ENCODE measurements around the gene MECP2.

The MECP2 gene

DNA sequence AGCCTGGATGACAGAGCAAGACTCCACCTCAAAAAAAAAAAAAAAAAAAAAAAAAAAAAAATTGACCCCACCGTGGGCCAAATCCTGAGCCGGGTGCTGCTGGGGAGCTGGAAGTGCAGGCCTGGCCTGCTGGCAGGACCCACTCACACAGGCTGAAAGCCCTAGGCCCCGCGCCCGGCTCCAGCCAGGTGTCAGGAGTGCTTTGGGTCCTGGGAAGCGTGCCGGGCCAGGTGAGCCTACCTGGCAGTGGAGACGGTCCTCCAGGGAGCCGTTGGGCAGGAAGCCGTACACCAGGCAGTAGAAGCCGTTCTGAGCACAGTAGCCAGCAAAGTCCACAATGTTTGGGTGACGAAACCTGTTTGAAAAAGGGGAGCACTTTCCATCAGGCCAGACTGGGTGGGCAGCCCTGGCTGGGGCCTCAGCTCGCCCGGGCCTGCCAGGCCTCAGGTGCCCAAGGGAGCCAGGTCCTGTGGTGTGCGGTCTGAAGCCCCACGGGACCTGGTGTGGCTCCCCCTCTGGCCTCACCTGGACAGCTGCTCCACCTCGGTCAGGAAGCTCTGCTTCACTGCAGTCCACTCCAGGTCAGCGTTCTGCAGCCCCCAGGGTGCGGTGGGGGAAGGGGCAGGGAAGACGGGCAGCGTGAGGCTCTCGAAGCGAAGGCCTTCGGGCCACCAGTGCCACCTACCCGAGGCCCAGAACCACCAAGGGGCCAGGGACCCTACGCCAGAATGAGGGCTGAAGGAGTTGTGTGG, 79.6 kb downstream of the MECP2 start:
- FAIRE-seq, result no peak
- DNase-seq (ENCODE audit: insufficient read length, low spot score), result no peak

DNA sequence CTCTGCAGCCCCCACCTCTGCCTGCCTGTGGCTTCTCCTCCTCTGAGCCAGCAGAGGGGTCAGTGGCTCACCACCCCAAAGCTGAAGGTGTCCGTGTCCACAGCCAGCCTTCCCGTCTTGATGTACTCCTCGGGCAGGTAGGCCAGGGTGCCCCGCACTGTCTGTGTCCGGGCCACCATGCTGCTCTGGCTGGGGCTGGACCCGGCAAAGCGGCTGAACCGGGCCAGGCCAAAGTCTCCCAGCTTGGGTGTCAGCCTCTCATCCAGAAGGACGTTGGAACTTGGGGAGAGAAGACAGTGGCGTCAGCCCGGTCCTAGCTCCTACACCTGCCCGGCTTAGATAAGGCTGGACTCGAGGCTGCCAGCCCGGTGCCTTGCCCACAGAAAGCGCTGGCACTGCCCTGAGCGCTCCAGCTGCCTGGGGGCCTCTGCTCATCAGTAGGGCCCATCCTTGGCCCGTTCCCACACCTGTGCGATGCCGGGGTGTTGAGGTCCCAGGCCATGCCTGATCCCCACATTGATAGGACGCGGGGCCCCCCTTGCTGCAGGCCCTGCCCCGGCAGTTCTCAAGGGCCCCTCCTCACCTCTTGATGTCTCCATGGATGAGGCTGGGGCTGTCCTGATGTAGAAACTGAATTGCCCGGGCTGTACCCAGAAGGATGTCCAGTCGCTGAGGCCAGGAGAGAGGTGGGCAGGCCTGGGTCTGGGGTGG, 81.0 kb downstream of the MECP2 start:
- DNase-seq (ENCODE audit: insufficient read length, low spot score) (no peak), FAIRE-seq (no peak)
- TF ChIP-seq POLR2A (IDR thresholded peaks at IDR 0.05; ENCODE audit: low read depth, low read length), result no peak

More for the DNA sequence above, 79.6 kb downstream of the MECP2 start:
- TF ChIP-seq POLR2A (IDR thresholded peaks at IDR 0.05; ENCODE audit: low read depth, low read length), result no peak

DNA sequence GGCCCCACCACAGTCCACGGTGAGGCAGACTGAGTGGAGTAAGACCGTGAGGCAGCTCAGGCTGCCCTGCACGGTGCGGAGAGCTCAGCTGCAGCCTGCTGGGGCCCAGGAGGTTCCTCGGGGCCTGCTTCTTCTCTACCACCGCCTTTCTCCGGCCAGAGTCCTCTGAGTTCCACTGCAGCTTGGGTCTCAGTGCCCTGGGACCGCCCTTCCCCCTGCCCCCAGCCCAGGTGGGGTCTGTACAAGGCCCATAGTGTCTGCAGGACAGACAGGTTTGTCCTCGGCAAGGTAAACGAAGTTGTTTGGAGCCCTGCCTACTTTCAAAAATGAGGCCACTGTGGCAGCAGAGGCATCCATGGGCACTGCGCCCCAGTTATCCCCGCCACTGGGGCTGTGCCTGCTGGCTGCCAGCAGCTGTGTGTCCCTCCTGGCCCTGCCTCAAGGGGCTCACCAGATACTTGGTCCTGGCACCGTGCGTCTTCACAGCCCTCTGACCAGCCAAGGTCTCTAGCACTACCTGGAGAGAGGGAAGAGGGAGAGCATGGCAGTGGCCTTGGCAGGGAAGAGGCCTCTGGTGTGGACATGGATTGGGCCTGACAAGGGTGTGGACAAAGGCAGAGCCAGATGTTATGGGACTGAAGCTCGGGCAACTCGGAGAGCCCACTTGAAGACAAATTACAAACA, 81.8 kb downstream of the MECP2 start:
- TF ChIP-seq POLR2A (IDR thresholded peaks at IDR 0.05; ENCODE audit: low read depth, low read length), result no peak
- DNase-seq (ENCODE audit: insufficient read length, low spot score), result no peak
- no peak for FAIRE-seq

DNA sequence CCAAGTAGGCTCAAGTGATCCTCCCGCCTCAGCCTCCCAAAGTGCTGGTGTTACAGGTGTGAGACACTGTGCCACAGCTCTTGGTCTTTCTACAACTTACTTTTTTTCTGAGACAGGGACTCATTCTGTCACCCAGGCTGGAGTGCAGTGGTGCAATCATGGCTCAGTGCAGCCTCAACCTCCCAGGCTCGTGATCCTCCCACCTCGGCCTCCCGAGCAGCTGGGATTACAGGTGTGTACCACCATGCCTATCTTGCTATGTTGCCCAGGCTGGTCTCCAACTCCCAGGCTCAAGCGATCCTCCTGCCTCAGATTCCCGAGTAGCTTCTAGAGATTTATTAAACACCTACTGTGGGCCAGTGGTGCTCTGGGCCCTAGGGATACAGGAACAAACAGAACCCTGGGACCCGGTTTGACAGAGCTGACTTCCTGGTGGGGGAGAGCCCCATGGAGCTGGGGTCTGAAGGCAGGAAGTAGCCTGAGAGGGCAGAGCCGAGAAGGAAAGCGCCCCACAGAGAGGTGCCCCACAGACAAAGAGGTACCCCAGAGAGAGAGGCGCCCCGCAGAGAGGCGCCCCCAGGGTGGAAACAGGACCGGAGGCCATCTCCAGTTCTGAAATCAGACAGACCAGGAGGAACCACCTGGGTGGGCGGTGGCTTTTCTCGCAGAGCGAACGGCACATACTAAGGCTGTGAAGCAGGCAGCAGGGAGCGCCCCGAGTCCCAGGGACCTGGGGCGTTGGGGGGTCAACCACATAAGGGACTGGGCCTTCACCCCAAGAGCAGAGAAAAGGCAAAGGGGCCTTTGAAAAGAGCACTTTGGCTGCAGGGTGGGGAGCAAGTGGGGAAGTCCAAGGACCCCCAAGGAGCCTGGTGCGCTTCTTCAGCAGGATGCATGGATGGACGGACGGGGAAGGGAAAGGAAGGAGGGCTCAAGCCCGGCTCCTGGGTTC, 82.8 kb downstream of the MECP2 start:
- DNase-seq (ENCODE audit: insufficient read length, low spot score) (no peak), FAIRE-seq (no peak)
- TF ChIP-seq POLR2A (IDR thresholded peaks at IDR 0.05; ENCODE audit: low read depth, low read length), result no peak

DNA sequence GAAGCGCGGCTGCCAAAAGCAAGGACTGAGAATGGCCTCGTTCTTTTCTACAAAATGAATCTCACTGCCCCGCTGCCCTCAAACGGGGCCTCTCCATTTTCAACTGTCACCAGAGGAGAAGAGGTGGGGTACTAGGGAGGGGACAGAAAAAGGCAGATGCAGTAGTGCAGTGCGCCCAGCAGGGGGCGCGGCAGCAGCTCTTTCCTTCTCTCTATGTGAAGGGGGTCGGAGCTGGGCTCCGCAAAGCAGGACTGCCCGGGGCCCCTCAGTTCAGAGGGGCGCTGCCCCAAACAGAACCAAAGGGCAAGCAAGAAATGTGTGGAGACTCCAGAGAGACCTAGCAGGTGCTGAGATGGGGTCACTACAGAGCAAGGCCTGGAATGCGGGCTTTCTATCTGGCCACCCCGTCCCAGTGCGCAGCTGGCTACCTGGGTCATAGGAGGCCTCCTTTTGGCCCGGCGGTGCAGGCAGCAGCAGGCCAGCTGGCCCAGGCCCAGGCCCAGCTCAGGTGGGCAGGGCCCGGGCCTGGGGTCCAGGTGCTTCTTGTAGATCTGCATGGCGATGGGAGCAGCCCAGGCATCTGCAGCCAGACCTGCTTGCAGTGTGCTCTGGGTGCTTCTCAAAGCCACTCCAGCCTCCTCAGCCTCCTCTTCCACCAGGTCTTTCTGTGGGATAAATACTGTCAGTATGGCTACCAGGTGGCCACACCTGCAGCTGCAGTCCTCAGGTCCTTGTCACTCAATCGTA, 83.7 kb downstream of the MECP2 start:
- FAIRE-seq (no peak), DNase-seq (ENCODE audit: insufficient read length, low spot score) (no peak)
- no peak for TF ChIP-seq POLR2A (IDR thresholded peaks at IDR 0.05; ENCODE audit: low read depth, low read length)

DNA sequence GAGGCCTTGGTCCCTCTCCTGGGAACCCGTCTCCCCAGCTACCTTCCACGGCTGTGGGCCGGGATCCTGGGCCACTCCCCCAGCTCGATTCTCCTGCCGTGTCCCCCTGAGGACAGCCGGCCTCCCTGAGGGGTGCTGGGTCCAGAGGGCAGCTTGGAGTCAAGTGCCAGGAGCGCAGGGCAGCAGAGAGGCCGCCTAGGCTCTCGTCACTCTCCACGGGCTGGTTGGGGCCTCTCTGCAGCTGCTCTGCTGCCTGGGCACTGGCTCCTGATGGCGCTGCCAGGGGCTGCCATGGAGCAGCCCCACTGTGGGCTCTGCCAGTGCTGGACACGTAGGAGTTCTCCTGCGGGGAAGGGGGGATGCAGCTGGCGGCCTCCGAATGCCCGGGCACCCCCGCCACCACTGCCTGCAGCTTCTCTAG, 84.5 kb downstream of the MECP2 start:
- no peak for DNase-seq (ENCODE audit: insufficient read length, low spot score)
- FAIRE-seq, result no peak
- no peak for TF ChIP-seq POLR2A (IDR thresholded peaks at IDR 0.05; ENCODE audit: low read depth, low read length)

DNA sequence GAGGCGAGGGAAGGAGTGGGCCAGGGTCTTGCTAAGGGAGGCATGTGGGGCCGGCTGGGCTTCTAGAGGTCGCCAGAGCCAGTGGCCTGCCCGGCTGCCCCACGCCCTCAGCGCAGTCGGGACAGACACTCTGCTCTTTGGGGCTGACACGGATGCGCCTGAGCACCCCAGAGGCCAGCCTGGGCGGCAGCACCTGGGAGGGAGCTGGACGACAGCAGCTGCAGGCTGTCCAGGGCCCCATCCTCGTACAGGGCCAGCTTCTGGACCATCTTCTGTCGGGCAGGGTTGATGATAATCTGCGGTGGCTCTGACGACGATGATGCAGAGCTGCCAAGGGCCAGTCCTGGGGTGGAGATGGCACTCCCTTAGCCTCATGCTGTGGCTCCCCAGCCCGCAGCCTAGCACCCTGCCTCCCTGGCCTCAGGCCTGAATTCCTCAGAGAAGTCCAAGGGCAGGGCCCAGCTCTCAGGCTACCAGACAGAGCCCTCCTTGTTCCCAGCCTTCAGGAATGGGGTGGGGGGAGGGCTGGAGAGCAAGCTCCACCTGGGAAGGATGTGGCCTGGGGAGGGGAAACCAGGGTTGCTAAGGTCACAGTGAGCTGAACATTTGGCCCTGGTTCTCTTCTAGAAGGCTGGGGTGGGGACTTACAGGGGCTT, 85.1 kb downstream of the MECP2 start:
- DNase-seq (ENCODE audit: insufficient read length, low spot score), result no peak
- no peak for FAIRE-seq
- no peak for TF ChIP-seq POLR2A (IDR thresholded peaks at IDR 0.05; ENCODE audit: low read depth, low read length)

DNA sequence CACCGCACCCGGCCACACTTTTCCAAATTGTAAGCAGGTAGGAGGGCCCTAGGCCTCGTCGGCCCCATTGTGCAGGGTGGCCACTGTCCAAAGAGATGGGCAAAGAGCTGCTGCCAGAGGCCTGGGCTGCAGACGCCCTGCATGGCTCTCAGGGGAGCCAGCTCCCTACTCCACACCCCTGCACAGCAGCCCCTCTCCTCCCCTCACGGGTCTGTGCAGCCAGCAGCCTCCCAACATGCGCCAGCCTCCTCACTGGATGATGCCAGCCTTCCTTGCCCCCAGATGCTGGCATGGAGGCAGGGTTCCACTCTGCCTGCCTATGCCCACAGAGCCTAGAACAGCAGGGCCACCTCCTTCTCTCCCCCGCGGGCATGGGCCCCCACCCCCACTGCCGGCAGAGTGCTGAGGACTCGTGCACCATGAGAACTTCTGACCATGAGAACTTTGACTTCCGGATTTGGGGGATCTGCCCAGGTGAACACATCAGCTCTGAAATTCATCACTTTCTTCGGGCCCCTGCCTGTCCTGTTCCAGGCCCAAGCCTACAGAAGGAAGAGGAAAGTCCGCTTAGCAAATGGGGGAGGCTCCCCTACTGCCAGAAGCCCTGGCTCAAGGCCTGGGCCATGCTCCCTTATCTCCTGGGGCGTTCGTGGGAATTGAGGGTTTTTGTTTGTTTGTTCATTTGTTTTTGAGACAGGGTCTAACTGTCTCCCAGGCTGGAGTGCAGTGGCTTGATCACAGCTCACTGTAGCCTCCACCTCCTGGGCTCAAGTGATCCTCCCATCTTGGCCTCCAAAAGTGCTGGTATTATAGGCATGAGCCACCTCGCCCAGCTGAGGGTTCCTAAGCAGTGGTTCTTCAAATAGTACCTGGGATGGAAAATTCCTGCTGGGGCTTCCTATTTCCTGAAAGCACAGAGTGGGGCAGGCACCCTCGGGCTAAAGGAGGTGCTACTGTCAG, 85.9 kb downstream of the MECP2 start:
- FAIRE-seq (no peak), DNase-seq (ENCODE audit: insufficient read length, low spot score) (no peak)

DNA sequence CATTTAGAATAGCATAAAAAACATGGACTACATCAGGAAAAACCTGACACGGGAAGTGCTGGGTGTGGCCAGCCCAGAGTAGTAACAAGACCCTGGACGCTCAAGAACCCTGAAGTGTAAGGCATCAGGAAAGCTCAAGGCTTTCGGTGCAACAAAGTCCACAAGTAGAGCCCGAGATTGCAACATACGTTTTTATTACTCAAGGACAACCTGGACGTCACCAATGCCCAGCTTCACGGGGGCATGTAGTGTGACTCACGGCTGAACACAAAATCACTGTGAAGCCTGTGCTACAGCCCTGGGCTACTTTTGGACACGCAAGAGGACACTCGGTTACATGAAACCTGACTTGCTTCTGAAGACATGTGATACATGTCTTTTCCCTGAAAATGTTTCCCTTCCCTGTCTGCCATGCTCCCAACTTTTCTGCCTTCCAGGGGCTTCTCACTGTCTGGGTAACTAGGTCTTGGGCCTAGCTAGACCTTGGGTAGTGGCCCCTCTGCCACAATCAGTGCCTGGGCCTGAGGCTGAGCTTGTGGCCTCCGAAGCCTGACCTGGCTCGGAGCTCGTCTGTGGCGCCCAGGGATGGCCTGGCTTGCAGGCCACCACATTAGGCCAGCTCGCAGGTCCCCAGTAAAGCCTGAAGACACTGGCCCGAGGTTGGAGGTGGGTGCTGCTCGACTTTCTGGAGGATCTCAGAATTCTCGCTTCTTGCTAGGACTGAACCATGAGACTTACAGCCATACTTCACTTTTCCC, 87.0 kb downstream of the MECP2 start:
- TF ChIP-seq POLR2A (IDR thresholded peaks at IDR 0.05; ENCODE audit: low read depth, low read length), result no peak
- DNase-seq (ENCODE audit: insufficient read length, low spot score), result no peak
- no peak for FAIRE-seq

More for the DNA sequence above, 85.9 kb downstream of the MECP2 start:
- TF ChIP-seq POLR2A (IDR thresholded peaks at IDR 0.05; ENCODE audit: low read depth, low read length), result no peak

DNA sequence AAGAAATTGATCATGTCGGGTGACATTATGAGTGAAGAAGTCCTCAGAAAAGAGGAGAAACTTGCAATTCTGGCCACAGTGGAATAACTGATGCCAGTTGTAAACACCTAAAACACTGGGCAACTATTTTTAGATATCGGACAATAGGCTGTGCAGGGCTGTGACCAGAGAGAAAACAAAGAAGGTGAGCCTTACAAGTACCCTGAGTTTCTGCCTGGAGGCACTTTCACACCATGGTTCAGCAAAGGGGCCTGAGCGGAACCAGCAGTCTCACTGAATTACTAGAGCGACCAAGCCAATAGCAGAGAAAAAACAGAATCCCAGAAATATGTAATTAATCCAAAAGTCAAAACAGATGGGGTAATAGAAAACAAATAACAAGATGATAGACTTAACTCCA, 89.0 kb downstream of the MECP2 start:
- DNase-seq (ENCODE audit: insufficient read length, low spot score), result no peak
- no peak for FAIRE-seq

DNA sequence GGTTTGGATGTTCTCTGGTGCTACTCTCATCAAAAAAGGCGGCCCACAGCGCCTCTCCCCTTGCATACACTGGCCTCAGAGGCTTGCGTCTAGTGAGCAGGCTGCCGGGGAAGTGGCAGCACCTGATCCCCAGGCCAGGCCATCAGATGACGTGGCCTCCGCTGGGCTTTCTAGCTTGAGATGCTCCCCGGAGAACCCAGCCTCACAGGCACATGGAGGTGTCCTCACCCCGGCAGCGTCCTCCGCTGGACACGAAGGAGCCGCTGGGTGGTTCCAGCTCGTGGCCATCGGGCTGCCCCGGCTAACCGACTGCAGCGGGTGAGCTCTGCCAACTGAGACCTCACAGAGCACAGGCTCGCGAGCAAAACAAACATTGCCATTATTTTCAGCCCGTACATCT, 90.6 kb downstream of the MECP2 start:
- TF ChIP-seq POLR2A (IDR thresholded peaks at IDR 0.05; ENCODE audit: low read depth, low read length), result no peak
- DNase-seq (ENCODE audit: insufficient read length, low spot score) (no peak), FAIRE-seq (no peak)

More for the DNA sequence above, 89.0 kb downstream of the MECP2 start:
- no peak for TF ChIP-seq POLR2A (IDR thresholded peaks at IDR 0.05; ENCODE audit: low read depth, low read length)
